ENCODE measurements around the gene PRR15. TPM values are rescaled to one million over a fixed set of nuclear protein-coding genes. Genes with fewer than 3 reads are reported as not detected.
"Not testable (repeated sequence)": the region's sequence is repeated elsewhere in the genome, so short reads cannot be mapped to it uniquely, and the experiment has no call there.

PRR15 gene
- total RNA-seq, 4 donors from 2014 or later = 0.53 to 1.6 (median 0.95) TPM

- H3K27me3 ChIP-seq = no peaks in the 10 kb centered on the region
- no peaks in the 10 kb centered on the region for H3K9me3 ChIP-seq
- no peak for DNase-seq
- intact Hi-C loops (cut with DNase I) = no loop called here
- no peaks in the 10 kb centered on the region for H3K36me3 ChIP-seq
- no peak for TF ChIP-seq CTCF (IDR thresholded peaks at IDR 0.05)
- no peak for TF ChIP-seq POLR2A (IDR thresholded peaks at IDR 0.05)
- no peaks in the 10 kb centered on the region for H3K4me1 ChIP-seq
- no peak overlapping the region for H3K4me3 ChIP-seq
- H3K27ac ChIP-seq = no peak overlapping the region
- WGBS, 2 donors = 64 to 81% methylated on average over 4 of the region's 4 CpGs
These were observed 36.0 kb upstream of the PRR15 start for GRCh38 chr7:29527505-29528108.

GRCh38 chr7:29528526-29528925 is 35.1 kb upstream of the PRR15 start:
- H3K4me1 ChIP-seq; H3K27ac ChIP-seq; H3K36me3 ChIP-seq; H3K4me3 ChIP-seq; DNase-seq; H3K9me3 ChIP-seq; H3K27me3 ChIP-seq; intact Hi-C loops (cut with DNase I): not testable (repeated sequence)
- WGBS, 2 donors = 20 to 42% methylated on average over 2 to 3 of the region's 7 CpGs

- no peak for DNase-seq
- Histone ChIP-seq H3K27ac (no peak overlapping the region), H3K36me3 (no peaks in the 10 kb centered on the region), H3K4me1 (no peaks in the 10 kb centered on the region), H3K27me3 (peaks cover 0 to 10% (median 0%) of the 10 kb centered on the region in 4 donors), H3K4me3 (no peak overlapping the region), H3K9me3 (no peaks in the 10 kb centered on the region)
- intact Hi-C loops (cut with DNase I) = no loop called here
- TF ChIP-seq CTCF (IDR thresholded peaks at IDR 0.05) = no peak
- WGBS, 2 donors = 66 to 80% methylated on average over 3 to 4 of the region's 4 CpGs
These were observed 25.2 kb upstream of the PRR15 start for GRCh38 chr7:29538389-29538788.

GRCh38 chr7:29539471-29539870 is 24.2 kb upstream of the PRR15 start:
- Histone ChIP-seq H3K27ac (no peak overlapping the region), H3K4me3 (no peak overlapping the region), H3K9me3 (peaks cover 0 to 3% (median 0%) of the 10 kb centered on the region in 3 donors), H3K36me3 (no peaks in the 10 kb centered on the region), H3K4me1 (no peaks in the 10 kb centered on the region), H3K27me3 (peaks cover 0 to 10% (median 0%) of the 10 kb centered on the region in 4 donors)
- TF ChIP-seq CTCF (IDR thresholded peaks at IDR 0.05) (no peak), POLR2A (IDR thresholded peaks at IDR 0.05) (no peak)
- 58% methylated on average over 2 of the region's 2 CpGs; no CpG with 5 or more reads in 1 of the 2 donors for WGBS, 2 donors
- DNase-seq = no peak
- intact Hi-C loops (cut with DNase I) = no loop called here

GRCh38 chr7:29547421-29547820 is 16.2 kb upstream of the PRR15 start:
- H3K9me3 ChIP-seq = peaks cover 0 to 4% (median 0%) of the 10 kb centered on the region in 3 donors
- WGBS, 2 donors = 37 to 46% methylated on average over 3 of the region's 3 CpGs
- no peak overlapping the region for H3K27ac ChIP-seq
- H3K36me3 ChIP-seq = no peaks in the 10 kb centered on the region
- H3K4me3 ChIP-seq = no peak overlapping the region
- no peaks in the 10 kb centered on the region for H3K4me1 ChIP-seq
- no peak for DNase-seq
- TF ChIP-seq POLR2A (IDR thresholded peaks at IDR 0.05) (no peak), CTCF (IDR thresholded peaks at IDR 0.05) (no peak)
- intact Hi-C loops (cut with DNase I) = no loop called here
- peaks cover 0 to 8% (median 0%) of the 10 kb centered on the region in 4 donors for H3K27me3 ChIP-seq

- DNase-seq = no peak
- Histone ChIP-seq H3K36me3 (no peaks in the 10 kb centered on the region), H3K9me3 (peaks cover 0 to 4% (median 0%) of the 10 kb centered on the region in 3 donors), H3K4me3 (no peak overlapping the region), H3K27ac (no peak overlapping the region), H3K27me3 (peaks cover 0 to 8% (median 0%) of the 10 kb centered on the region in 4 donors), H3K4me1 (no peaks in the 10 kb centered on the region)
- 73 to 76% methylated on average over 2 to 4 of the region's 4 CpGs for WGBS, 2 donors
- intact Hi-C loops (cut with DNase I) = no loop called here
- TF ChIP-seq POLR2A (IDR thresholded peaks at IDR 0.05) = no peak
- TF ChIP-seq CTCF (IDR thresholded peaks at IDR 0.05) = no peak
These were observed 14.8 kb upstream of the PRR15 start for GRCh38 chr7:29548823-29549222.
